K562 (cell line): ENCODE data around the gene ADNP2. TPM values are rescaled to one million over a fixed set of nuclear protein-coding genes. Genes with fewer than 3 reads are reported as not detected.

Experiments used
- ATAC-seq: fragments of 200-7000 bp; cut with Tn5 transposase; 3 replicates; pipeline ENCODE4 v1.9.1; 2020; ENCODE audit warnings: moderate library complexity
- BruUV-seq: library from RNA; stranded (reverse); fragments of 400-500 nt; replicated peaks from 2 replicates; lab custom pipeline; 2021; lab: Mats Ljungman, UMichigan
- CTCF ChIA-PET: fragments of 300-600 bp; formaldehyde crosslinking; extraction: SDS; loops from one replicate; lab custom pipeline; 2021; ENCODE audit warnings: low intra/inter-chr PET ratio; lab: Yijun Ruan, JAX
- POLR2A ChIA-PET: fragments of 300-600, 350-650 bp; sonication (Branson Sonifier 250); formaldehyde crosslinking; extraction: SDS; loops from one replicate; lab custom pipeline; 2021; ENCODE audit warnings: antibody characterized with exemption, inconsistent platforms; lab: Yijun Ruan, JAX
- DNase-seq, 4 experiments: peaks; one replicate each; pipeline versions ENCODE4 v3.0.0 to v3.0.0-alpha.2; 2011 to 2018; ENCODE audit warnings: low spot score in 3 of 4, mixed read lengths in 3 of 4; ENCODE audit errors: extremely low read depth in 1 of 4
- FAIRE-seq: peaks from 2 replicates; lab custom pipeline; 2011; peaks lifted over from hg19 to GRCh38; lab: Jason Lieb, UNC
- H2AFZ ChIP-seq: 2 replicates; pipeline ENCODE4 v1.6.0; 2011; ENCODE audit warnings: low read depth, low read length, control low read depth, inconsistent platforms
- H3K27ac ChIP-seq: fragments of 200-600 bp; 3 replicates; pipeline ENCODE4 v1.8.0; 2011; ENCODE audit warnings: low read depth, mild to moderate bottlenecking, control low read depth, inconsistent platforms, low read length, moderate library complexity, mixed read lengths; ENCODE audit errors: extremely low read depth
- H3K27me3 ChIP-seq, 2 experiments: fragments of 300-600 bp in 1 of 2; 2 replicates in 1 of 2; 3 replicates in 1 of 2; pipeline versions ENCODE4 v1.6.0 to v1.8.0; 2011; ENCODE audit warnings: inconsistent platforms in 2 of 2, low read length in 2 of 2, mild to moderate bottlenecking in 1 of 2, mixed read lengths in 1 of 2, moderate library complexity in 1 of 2; ENCODE audit not compliant: control insufficient read depth in 2 of 2, insufficient read depth in 2 of 2
- H3K36me3 ChIP-seq: fragments of 300-600 bp; 3 replicates; pipeline ENCODE4 v1.8.0; 2011; ENCODE audit warnings: mild to moderate bottlenecking, low read length, inconsistent platforms; ENCODE audit not compliant: control insufficient read depth, insufficient read depth
- H3K4me1 ChIP-seq, 2 experiments: fragments of 200-600 bp in 1 of 2; replicated peaks in 1 of 2; 2 replicates in 1 of 2; 3 replicates in 1 of 2; pipeline versions ENCODE4 v1.5.1 to v1.8.0; 2011; ENCODE audit warnings: inconsistent platforms in 2 of 2, low read length in 2 of 2, mild to moderate bottlenecking in 1 of 2, mixed read lengths in 1 of 2, moderate library complexity in 1 of 2; ENCODE audit not compliant: control insufficient read depth in 2 of 2, insufficient read depth in 2 of 2
- H3K4me2 ChIP-seq: 2 replicates; pipeline ENCODE4 v1.6.1; 2011; ENCODE audit warnings: low read length, control low read depth, inconsistent platforms, mixed read lengths; ENCODE audit not compliant: insufficient read depth
- H3K4me3 ChIP-seq: fragments of 200-600 bp; sonication (generic), shearing (Covaris generic); 2 replicates; pipeline ENCODE4 v1.5.1; 2016; ENCODE audit warnings: control low read depth, inconsistent platforms
- H3K79me2 ChIP-seq: fragments of 200-600 bp; 3 replicates; pipeline ENCODE4 v1.8.0; 2011; ENCODE audit warnings: low read length, inconsistent platforms; ENCODE audit not compliant: control insufficient read depth, insufficient read depth
- H3K9ac ChIP-seq, 2 experiments: 2 replicates each; pipeline versions ENCODE4 v1.6.0 to v1.6.1; 2011; ENCODE audit warnings: low read depth in 2 of 2, low read length in 2 of 2, control low read depth in 1 of 2, inconsistent platforms in 1 of 2, mild to moderate bottlenecking in 1 of 2, mixed read lengths in 1 of 2; ENCODE audit not compliant: insufficient read depth in 1 of 2
- H3K9me1 ChIP-seq: one replicate; pipeline ENCODE4 v1.6.0; 2011; ENCODE audit warnings: inconsistent platforms, mild to moderate bottlenecking, low read length, moderate library complexity; ENCODE audit not compliant: control insufficient read depth, insufficient read depth
- H3K9me3 ChIP-seq: replicated peaks from 2 replicates; pipeline ENCODE4 v1.5.1; 2011; ENCODE audit warnings: low read depth, low read length, inconsistent platforms; ENCODE audit not compliant: control insufficient read depth, insufficient read depth
- H4K20me1 ChIP-seq: replicated peaks from 2 replicates; pipeline ENCODE4 v1.6.1; 2011; ENCODE audit warnings: low read length, inconsistent platforms, mixed read lengths; ENCODE audit not compliant: control insufficient read depth, insufficient read depth
- GATAD2A ChIP-seq: fragments of 450-650 bp; IDR thresholded peaks from 2 replicates; pipeline ENCODE4 v1.6.1; 2017
- NFE2 ChIP-seq: IDR thresholded peaks from 2 replicates; pipeline ENCODE4 v1.6.1; 2014; ENCODE audit warnings: antibody characterized with exemption, low read depth
- PHB2 ChIP-seq: fragments of 450-650 bp; IDR thresholded peaks from 2 replicates; pipeline ENCODE4 v1.6.1; 2017; ENCODE audit warnings: low read depth
- RFX1 ChIP-seq: fragments of 450-650 bp; IDR thresholded peaks from 2 replicates; pipeline ENCODE4 v1.6.1; 2016; ENCODE audit warnings: mild to moderate bottlenecking, moderate library complexity
- RUNX1 ChIP-seq: sonication (generic); IDR thresholded peaks from 2 replicates; pipeline ENCODE4 v1.6.1; 2016; ENCODE audit warnings: antibody characterized with exemption, low read depth
- SP2 ChIP-seq: IDR thresholded peaks from 2 replicates; pipeline ENCODE4 v1.6.1; 2011; ENCODE audit warnings: mild to moderate bottlenecking, low read depth, low read length, moderate library complexity; ENCODE audit not compliant: poor library complexity, severe bottlenecking; ENCODE audit errors: extremely low read depth
- SREBF1 ChIP-seq: fragments of 150-350 bp; IDR thresholded peaks from 2 replicates; pipeline ENCODE4 v1.6.1; 2014; ENCODE audit warnings: antibody characterized with exemption, low read depth, low read length, borderline replicate concordance
- SRSF9 ChIP-seq: fragments of 200-400 bp; formaldehyde crosslinking; IDR thresholded peaks from 2 replicates; pipeline ENCODE4 v1.6.1; 2017; ENCODE audit warnings: low read depth, low read length, borderline replicate concordance
- TCF3 ChIP-seq: sonication (generic); formaldehyde crosslinking; IDR thresholded peaks from 2 replicates; pipeline ENCODE4 v1.4.0; 2020; ENCODE audit warnings: mild to moderate bottlenecking, missing genetic modification reagents
- TEAD2 ChIP-seq: fragments of 450-650 bp; IDR thresholded peaks from 2 replicates; pipeline ENCODE4 v1.6.1; 2016; ENCODE audit warnings: missing genetic modification characterization, control low read depth, missing compliant biosample characterization
- TGIF2 ChIP-seq: sonication (generic); formaldehyde crosslinking; IDR thresholded peaks from 2 replicates; pipeline ENCODE4 v1.8.1; 2022; ENCODE audit warnings: mild to moderate bottlenecking, missing genetic modification reagents, moderate library complexity
- ZFPM2 ChIP-seq: fragments of 250-450 bp; sonication (Bioruptor Pico); IDR thresholded peaks from 2 replicates; pipeline ENCODE4 v1.5.1; 2022; ENCODE audit warnings: mild to moderate bottlenecking
- ZNF143 ChIP-seq: sonication (generic); formaldehyde crosslinking; IDR thresholded peaks from 2 replicates; pipeline ENCODE4 v1.9.0; 2022; ENCODE audit warnings: mild to moderate bottlenecking, missing genetic modification reagents
- ZNF695 ChIP-seq: fragments of 450-650 bp; formaldehyde crosslinking; IDR thresholded peaks from 2 replicates; pipeline ENCODE4 v1.4.0; 2020; ENCODE audit warnings: mild to moderate bottlenecking, moderate library complexity
- WGBS: fragments of 100-300 bp; shearing (Covaris generic); methylation state at CpG from one replicate; pipeline ENCODE4 v1.1.6; 2016; ENCODE audit warnings: low coverage, mixed read lengths; ENCODE audit not compliant: insufficient coverage; ENCODE audit errors: missing lambda C conversion rate; 5-methylcytosine and 5-hydroxymethylcytosine counted together
- in situ Hi-C: fragments of 300-500 bp; cut with MboI; formaldehyde crosslinking; loops from 4 replicates; pipeline ENCODE4 v1.15.0; 2018; ENCODE audit warnings: inconsistent platforms, mixed read lengths
- intact Hi-C: fragments of 100-400 bp; cut with micrococcal nuclease; formaldehyde crosslinking; loops from 2 replicates; pipeline ENCODE4 v1.14.2; 2022
- polyA plus RNA-seq, 8 experiments: library from polyadenylated mRNA; depleted of rRNA in 4 of 8; stranded (reverse) in 5 of 8; unstranded in 3 of 8; fragments of >200 nt; fragmentation: Nextera tagmentation in 2 of 8; fragmentation: Illumina TruSeq in 1 of 8; extraction: Ambion mirVana in 2 of 8; extraction: Trizol in 1 of 8; gene quantifications; 2 replicates each; pipeline versions ENCODE4 v1.2.1 to v1.2.3, GENCODE V29; 2011 to 2014; ENCODE audit warnings: inconsistent platforms in 1 of 8, missing spikeins in 1 of 8
- total RNA-seq, 7 experiments: library from RNA; depleted of rRNA in 6 of 7; stranded (reverse); fragments of >200 nt in 6 of 7; fragmentation: Illumina TruSeq in 2 of 7; extraction: Trizol in 2 of 7; gene quantifications; 2 replicates each; pipeline versions ENCODE4 v1.2.1 to v1.2.3, GENCODE V29; 2011 to 2021; ENCODE audit warnings: low replicate concordance in 1 of 7
- TF ChIP-seq, protein P1 (sequence below): fragments of 450-650 bp; formaldehyde crosslinking; IDR thresholded peaks from 2 replicates; pipeline ENCODE4 v1.4.0; 2020; ENCODE audit warnings: mild to moderate bottlenecking, moderate library complexity
- TF ChIP-seq, protein P2 (sequence below): fragments of 450-650 bp; IDR thresholded peaks from 2 replicates; pipeline ENCODE4 v1.6.1; 2016; ENCODE audit warnings: mild to moderate bottlenecking
- TF ChIP-seq, protein P3 (sequence below): fragments of 250-450 bp; sonication (Bioruptor Pico); IDR thresholded peaks from 2 replicates; pipeline ENCODE4 v1.8.0; 2022; ENCODE audit warnings: inconsistent platforms

Gene ADNP2
- total and polyA plus RNA-seq, 9 of the 15 experiments (the other 6 are each of a cell fraction or from before 2014, with no cell fraction given), result 5.8 to 24.3 (median 16.0) TPM

DNA sequence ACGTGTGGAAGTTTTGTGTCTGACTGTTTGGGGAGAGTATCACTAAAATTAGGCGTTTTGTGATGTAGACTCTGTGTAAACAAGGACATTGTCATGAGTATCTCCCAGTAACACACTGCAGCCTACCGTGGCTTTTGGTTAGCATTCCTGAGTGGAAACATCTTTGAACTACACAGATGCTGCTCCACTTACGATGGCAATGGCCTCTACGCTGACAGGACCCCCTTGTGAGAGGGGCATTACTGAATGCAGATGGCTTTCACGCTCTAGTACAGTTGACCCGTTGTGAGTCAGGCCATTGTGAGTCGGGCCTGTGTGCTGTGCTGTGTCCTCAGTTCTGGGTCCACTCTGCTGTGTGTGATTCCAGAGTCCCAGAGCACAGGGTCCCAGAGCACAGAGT, 34.4 kb upstream of the ADNP2 start:
- H3K4me2 ChIP-seq, result no peak overlapping the region
- intact Hi-C loops, result no loop called here
- POLR2A ChIA-PET, result no interaction called here
- H3K9ac ChIP-seq, result no peak overlapping the region
- CTCF ChIA-PET, result no interaction called here
- no peak overlapping the region for H3K27ac ChIP-seq
- H2AFZ ChIP-seq, result no peak overlapping the region
- in situ Hi-C loops, result no loop called here
- ATAC-seq (no peak), FAIRE-seq (no peak), DNase-seq (no peak)
- no peaks in the 10 kb centered on the region; a peak in 1 of 5 replicates for H3K4me1 ChIP-seq
- no peak overlapping the region for H3K4me3 ChIP-seq
- no peaks in the 10 kb centered on the region for H3K36me3 ChIP-seq
- H3K27me3 ChIP-seq, result peaks cover 0 to 11% of the 10 kb centered on the region in 2 experiments; a peak in 1 of 5 replicates
- no TSS peak for BruUV-seq
- no peak for TF ChIP-seq TEAD2
- TF ChIP-seq RUNX1, result no peak
- TF ChIP-seq SREBF1, result no peak
- TF ChIP-seq TGIF2, result no peak
- TF ChIP-seq ZFPM2 (CRISPR knock-in tag), result no peak
- TF ChIP-seq, protein P1, sequence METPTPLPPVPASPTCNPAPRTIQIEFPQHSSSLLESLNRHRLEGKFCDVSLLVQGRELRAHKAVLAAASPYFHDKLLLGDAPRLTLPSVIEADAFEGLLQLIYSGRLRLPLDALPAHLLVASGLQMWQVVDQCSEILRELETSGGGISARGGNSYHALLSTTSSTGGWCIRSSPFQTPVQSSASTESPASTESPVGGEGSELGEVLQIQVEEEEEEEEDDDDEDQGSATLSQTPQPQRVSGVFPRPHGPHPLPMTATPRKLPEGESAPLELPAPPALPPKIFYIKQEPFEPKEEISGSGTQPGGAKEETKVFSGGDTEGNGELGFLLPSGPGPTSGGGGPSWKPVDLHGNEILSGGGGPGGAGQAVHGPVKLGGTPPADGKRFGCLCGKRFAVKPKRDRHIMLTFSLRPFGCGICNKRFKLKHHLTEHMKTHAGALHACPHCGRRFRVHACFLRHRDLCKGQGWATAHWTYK (CRISPR knock-in tag), result no peak
- TF ChIP-seq SP2, result no peak
- no peak for TF ChIP-seq SRSF9
- TF ChIP-seq ZNF695 (CRISPR knock-in tag), result no peak
- TF ChIP-seq RFX1, result no peak
- no peak for TF ChIP-seq NFE2
- TF ChIP-seq PHB2, result no peak
- no peak for TF ChIP-seq TCF3 (CRISPR knock-in tag)
- no peak for TF ChIP-seq ZNF143 (CRISPR knock-in tag)
- TF ChIP-seq GATAD2A, result no peak
- TF ChIP-seq, protein P2, sequence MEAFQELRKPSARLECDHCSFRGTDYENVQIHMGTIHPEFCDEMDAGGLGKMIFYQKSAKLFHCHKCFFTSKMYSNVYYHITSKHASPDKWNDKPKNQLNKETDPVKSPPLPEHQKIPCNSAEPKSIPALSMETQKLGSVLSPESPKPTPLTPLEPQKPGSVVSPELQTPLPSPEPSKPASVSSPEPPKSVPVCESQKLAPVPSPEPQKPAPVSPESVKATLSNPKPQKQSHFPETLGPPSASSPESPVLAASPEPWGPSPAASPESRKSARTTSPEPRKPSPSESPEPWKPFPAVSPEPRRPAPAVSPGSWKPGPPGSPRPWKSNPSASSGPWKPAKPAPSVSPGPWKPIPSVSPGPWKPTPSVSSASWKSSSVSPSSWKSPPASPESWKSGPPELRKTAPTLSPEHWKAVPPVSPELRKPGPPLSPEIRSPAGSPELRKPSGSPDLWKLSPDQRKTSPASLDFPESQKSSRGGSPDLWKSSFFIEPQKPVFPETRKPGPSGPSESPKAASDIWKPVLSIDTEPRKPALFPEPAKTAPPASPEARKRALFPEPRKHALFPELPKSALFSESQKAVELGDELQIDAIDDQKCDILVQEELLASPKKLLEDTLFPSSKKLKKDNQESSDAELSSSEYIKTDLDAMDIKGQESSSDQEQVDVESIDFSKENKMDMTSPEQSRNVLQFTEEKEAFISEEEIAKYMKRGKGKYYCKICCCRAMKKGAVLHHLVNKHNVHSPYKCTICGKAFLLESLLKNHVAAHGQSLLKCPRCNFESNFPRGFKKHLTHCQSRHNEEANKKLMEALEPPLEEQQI, result no peak
- TF ChIP-seq, protein P3, sequence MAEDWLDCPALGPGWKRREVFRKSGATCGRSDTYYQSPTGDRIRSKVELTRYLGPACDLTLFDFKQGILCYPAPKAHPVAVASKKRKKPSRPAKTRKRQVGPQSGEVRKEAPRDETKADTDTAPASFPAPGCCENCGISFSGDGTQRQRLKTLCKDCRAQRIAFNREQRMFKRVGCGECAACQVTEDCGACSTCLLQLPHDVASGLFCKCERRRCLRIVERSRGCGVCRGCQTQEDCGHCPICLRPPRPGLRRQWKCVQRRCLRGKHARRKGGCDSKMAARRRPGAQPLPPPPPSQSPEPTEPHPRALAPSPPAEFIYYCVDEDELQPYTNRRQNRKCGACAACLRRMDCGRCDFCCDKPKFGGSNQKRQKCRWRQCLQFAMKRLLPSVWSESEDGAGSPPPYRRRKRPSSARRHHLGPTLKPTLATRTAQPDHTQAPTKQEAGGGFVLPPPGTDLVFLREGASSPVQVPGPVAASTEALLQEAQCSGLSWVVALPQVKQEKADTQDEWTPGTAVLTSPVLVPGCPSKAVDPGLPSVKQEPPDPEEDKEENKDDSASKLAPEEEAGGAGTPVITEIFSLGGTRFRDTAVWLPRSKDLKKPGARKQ, result no peak
- H3K9me3 ChIP-seq, result no peaks in the 10 kb centered on the region
- H3K9me1 ChIP-seq, result no peaks in the 10 kb centered on the region
- H4K20me1 ChIP-seq, result no peaks in the 10 kb centered on the region
- 2% methylated on average over 7 of the region's 8 CpGs for WGBS
- no peaks in the 10 kb centered on the region for H3K79me2 ChIP-seq
